SK-N-SH (cell line): ENCODE measurements around the gene ATF4. TPM values are rescaled to one million over a fixed set of nuclear protein-coding genes. Genes with fewer than 3 reads are reported as not detected.

Source experiments
- CTCF ChIA-PET: fragments of 300-600, 350-600 bp; formaldehyde crosslinking; extraction: SDS; loops from one replicate; lab custom pipeline; 2021; lab: Yijun Ruan, JAX
- POLR2A ChIA-PET: fragments of 350-600 bp; sonication (Branson Sonifier 250); formaldehyde crosslinking; extraction: SDS; loops from one replicate; lab custom pipeline; 2020; ENCODE audit warnings: antibody characterized with exemption, inconsistent platforms; lab: Yijun Ruan, JAX
- DNase-seq: peaks from one replicate; pipeline ENCODE4 v3.0.0; 2012
- H2AFZ ChIP-seq: fragments of 200-600 bp; sonication (generic); 2 replicates; pipeline ENCODE4 v1.8.1; 2016; ENCODE audit warnings: antibody characterized with exemption, mild to moderate bottlenecking, low read depth
- H3F3A ChIP-seq: fragments of 200-600 bp; sonication (generic); replicated peaks from 2 replicates; pipeline ENCODE3; 2016; ENCODE audit warnings: antibody characterized with exemption, mild to moderate bottlenecking; ENCODE audit not compliant: insufficient read depth
- H3K27ac ChIP-seq, 2 experiments: fragments of 200-500 bp in 1 of 2; fragments of 200-600 bp in 1 of 2; sonication (Bioruptor generic) in 1 of 2; sonication (generic), shearing (Covaris generic) in 1 of 2; 2 replicates each; pipeline versions ENCODE4 v1.5.1 to v1.6.1; 2014 to 2016; ENCODE audit warnings: low read depth in 2 of 2, inconsistent platforms in 1 of 2, low read length in 1 of 2, mild to moderate bottlenecking in 1 of 2, mixed read lengths in 1 of 2
- H3K27me3 ChIP-seq: fragments of 200-600 bp; sonication (generic), shearing (Covaris generic); 2 replicates; pipeline ENCODE4 v1.6.1; 2016; ENCODE audit warnings: mixed run types; ENCODE audit not compliant: insufficient read depth
- H3K36me3 ChIP-seq, 2 experiments: fragments of 200-500 bp in 1 of 2; fragments of 200-600 bp in 1 of 2; sonication (Bioruptor generic) in 1 of 2; sonication (generic) in 1 of 2; replicated peaks in 1 of 2; 2 replicates each; pipeline versions ENCODE3 to v1.5.1; 2014 to 2016; ENCODE audit warnings: low read length in 1 of 2, mild to moderate bottlenecking in 1 of 2; ENCODE audit not compliant: insufficient read depth in 2 of 2, control insufficient read depth in 1 of 2
- H3K4me1 ChIP-seq, 2 experiments: fragments of 200-500 bp in 1 of 2; fragments of 200-600 bp in 1 of 2; sonication (Bioruptor generic) in 1 of 2; sonication (generic), shearing (Covaris generic) in 1 of 2; 2 replicates each; pipeline versions ENCODE4 v1.5.1 to v1.6.1; 2014 to 2016; ENCODE audit warnings: low read depth in 1 of 2, low read length in 1 of 2, mixed run types in 1 of 2; ENCODE audit not compliant: insufficient read depth in 2 of 2, control insufficient read depth in 1 of 2
- H3K4me2 ChIP-seq: fragments of 200-600 bp; sonication (generic), shearing (Covaris generic); 2 replicates; pipeline ENCODE4 v1.6.1; 2017; ENCODE audit warnings: mixed run types
- H3K4me3 ChIP-seq, 2 experiments: fragments of 200-500 bp in 1 of 2; fragments of 200-600 bp in 1 of 2; sonication (Bioruptor generic) in 1 of 2; sonication (generic), shearing (Covaris generic) in 1 of 2; 2 replicates each; pipeline versions ENCODE4 v1.5.1 to v1.8.1; 2014 to 2016; ENCODE audit warnings: low read depth in 2 of 2, inconsistent platforms in 1 of 2, low read length in 1 of 2, mild to moderate bottlenecking in 1 of 2, mixed read lengths in 1 of 2, moderate library complexity in 1 of 2
- H3K79me2 ChIP-seq: fragments of 200-600 bp; sonication (generic); 2 replicates; pipeline ENCODE4 v1.8.1; 2017; ENCODE audit warnings: mild to moderate bottlenecking; ENCODE audit not compliant: insufficient read depth
- H3K9ac ChIP-seq: fragments of 200-600 bp; sonication (generic); 2 replicates; pipeline ENCODE4 v1.6.1; 2017; ENCODE audit warnings: mixed run types
- H3K9me2 ChIP-seq: fragments of 200-600 bp; sonication (generic); 2 replicates; pipeline ENCODE4 v1.6.1; 2017; ENCODE audit warnings: mixed run types
- H3K9me3 ChIP-seq: fragments of 200-600 bp; sonication (generic); 2 replicates; pipeline ENCODE4 v1.6.1; 2017; ENCODE audit warnings: mixed run types, mild to moderate bottlenecking, moderate library complexity
- H4K20me1 ChIP-seq: fragments of 200-600 bp; sonication (generic); 2 replicates; pipeline ENCODE4 v1.6.1; 2017; ENCODE audit warnings: mild to moderate bottlenecking, mixed run types; ENCODE audit not compliant: insufficient read depth
- CHD2 ChIP-seq: fragments of 150-350 bp; IDR thresholded peaks from 2 replicates; pipeline ENCODE4 v1.6.1; 2018; ENCODE audit warnings: low read length; ENCODE audit not compliant: partially characterized antibody
- CTCF ChIP-seq: fragments of 200-600 bp; sonication (generic); IDR thresholded peaks from 2 replicates; pipeline ENCODE4 v1.6.1; 2017; ENCODE audit warnings: antibody characterized with exemption, mild to moderate bottlenecking, moderate library complexity
- ELF1 ChIP-seq: IDR thresholded peaks from 2 replicates; pipeline ENCODE4 v1.4.0; 2012
- FOSL2 ChIP-seq: IDR thresholded peaks from 2 replicates; pipeline ENCODE4 v1.4.0; 2012; ENCODE audit warnings: low read depth, mild to moderate bottlenecking, moderate library complexity, borderline replicate concordance
- FOXM1 ChIP-seq: IDR thresholded peaks from 2 replicates; pipeline ENCODE4 v1.4.0; 2012; ENCODE audit warnings: low read depth, mild to moderate bottlenecking
- GATA2 ChIP-seq: sonication (generic); formaldehyde crosslinking; IDR thresholded peaks from 2 replicates; pipeline ENCODE4 v1.5.0; 2020; ENCODE audit warnings: mild to moderate bottlenecking, missing genetic modification reagents
- MAX ChIP-seq: IDR thresholded peaks from 2 replicates; pipeline ENCODE4 v1.4.0; 2012; ENCODE audit warnings: low read depth
- MXI1 ChIP-seq: IDR thresholded peaks from 2 replicates; pipeline ENCODE4 v1.6.1; 2012; ENCODE audit warnings: mild to moderate bottlenecking, low read depth, low read length, improper control_type of control experiment
- NFIC ChIP-seq: IDR thresholded peaks from 2 replicates; pipeline ENCODE4 v1.4.0; 2012; ENCODE audit warnings: borderline replicate concordance
- NRF1 ChIP-seq: IDR thresholded peaks from 2 replicates; pipeline ENCODE4 v1.6.1; 2012; ENCODE audit warnings: low read depth, mild to moderate bottlenecking, low read length
- PBX3 ChIP-seq: IDR thresholded peaks from 2 replicates; pipeline ENCODE4; 2012
- SIN3A ChIP-seq: IDR thresholded peaks from 2 replicates; pipeline ENCODE4 v1.6.1; 2012; ENCODE audit warnings: low read depth, mild to moderate bottlenecking, low read length, moderate library complexity, borderline replicate concordance
- TAF1 ChIP-seq: IDR thresholded peaks from 2 replicates; pipeline ENCODE4 v1.6.1; 2012; ENCODE audit warnings: low read depth, mild to moderate bottlenecking, low read length, moderate library complexity, borderline replicate concordance
- ZBTB33 ChIP-seq: IDR thresholded peaks from 2 replicates; pipeline ENCODE4 v1.4.0; 2012; ENCODE audit warnings: low read depth, borderline replicate concordance
- WGBS: methylation state at CpG from one replicate; pipeline ENCODE4 v1.1.6; 2017; ENCODE audit warnings: low lambda C conversion rate; 5-methylcytosine and 5-hydroxymethylcytosine counted together
- polyA plus RNA-seq, 3 experiments: library from polyadenylated mRNA; depleted of rRNA; stranded (reverse); fragments of >200 nt; gene quantifications; 2 replicates each; pipeline ENCODE4 v1.2.3, GENCODE V29; 2012

The ATF4 gene
- polyA plus RNA-seq, 1 of the 3 experiments (the other 2 are of a cell fraction) = 375 TPM

GRCh38 chr22:39511226-39511625, 9.1 kb upstream of the ATF4 start (continued):
- TF ChIP-seq ZBTB33 (no peak), MXI1 (no peak), TAF1 (no peak), ELF1 (no peak), NFIC (no peak), CTCF (no peak), CHD2 (no peak)

- H4K20me1 ChIP-seq = no peaks in the 10 kb centered on the region
- no peaks in the 10 kb centered on the region for H3F3A ChIP-seq
- no peaks in the 10 kb centered on the region for H3K9me2 ChIP-seq
- H3K4me1 ChIP-seq = no peaks in the 10 kb centered on the region
- POLR2A ChIA-PET = no interaction called here
- peaks cover 11% of the 10 kb centered on the region; the same call in 1 of the 2 replicates for H3K79me2 ChIP-seq
- no peaks in the 10 kb centered on the region for H3K9me3 ChIP-seq
- no peaks in the 10 kb centered on the region for H3K27me3 ChIP-seq
- peaks cover 0 to 53% of the 10 kb centered on the region in 2 experiments for H3K36me3 ChIP-seq
- H3K4me2 ChIP-seq = no peak overlapping the region
- no peak for DNase-seq
- no peak overlapping the region for H3K27ac ChIP-seq
- H2AFZ ChIP-seq = no peak overlapping the region
- H3K9ac ChIP-seq = no peak overlapping the region
- WGBS = 100% methylated on average over 1 of the region's 10 CpGs
- TF ChIP-seq NRF1 = no peak
- TF ChIP-seq SIN3A = no peak
- no peak for TF ChIP-seq FOSL2
- no peak for TF ChIP-seq TAF1
- TF ChIP-seq NFIC = no peak
- TF ChIP-seq CTCF = no peak
- no peak for TF ChIP-seq FOXM1
- no peak for TF ChIP-seq GATA2
- TF ChIP-seq MXI1 = no peak
- no peak for TF ChIP-seq CHD2
- TF ChIP-seq ZBTB33 = no peak
- no peak for TF ChIP-seq PBX3
- no peak for TF ChIP-seq MAX
- no peak overlapping the region for H3K4me3 ChIP-seq
- CTCF ChIA-PET = interaction anchor here (0.7 to 1.6 kb wide), 2 partner anchors 12 to 18 kb away, joined by 3 read pairs; no protein-coding TSS in a partner anchor
These were observed 8.3 kb upstream of the ATF4 start for GRCh38 chr22:39512026-39512425.
